NCI-H82 treated with DMSO at 0.1 percent for 48 hours (cell line): Measurements from ENCODE around the gene PDZD8.

Experiments
- DNase-seq: peaks from one replicate; lab custom pipeline; 2025; ENCODE audit not compliant: unreplicated experiment; lab: John Stamatoyannopoulos, UW

PDZD8 gene

GRCh38 chr10:117228210-117228609, 147.0 kb downstream of the PDZD8 start:
- DNase-seq = no peak
